Activated T-cell treated with anti-CD3 and anti-CD28 coated beads, Interleukin-2, amount 50 U/mL, for 48 hours (primary cell): ENCODE measurements around the gene MRPS6.

ENCODE experiments used
- DNase-seq, 2 experiments: peaks; one replicate each; pipeline ENCODE4 v3.0.0-alpha.2; 2020

MRPS6 gene

DNA sequence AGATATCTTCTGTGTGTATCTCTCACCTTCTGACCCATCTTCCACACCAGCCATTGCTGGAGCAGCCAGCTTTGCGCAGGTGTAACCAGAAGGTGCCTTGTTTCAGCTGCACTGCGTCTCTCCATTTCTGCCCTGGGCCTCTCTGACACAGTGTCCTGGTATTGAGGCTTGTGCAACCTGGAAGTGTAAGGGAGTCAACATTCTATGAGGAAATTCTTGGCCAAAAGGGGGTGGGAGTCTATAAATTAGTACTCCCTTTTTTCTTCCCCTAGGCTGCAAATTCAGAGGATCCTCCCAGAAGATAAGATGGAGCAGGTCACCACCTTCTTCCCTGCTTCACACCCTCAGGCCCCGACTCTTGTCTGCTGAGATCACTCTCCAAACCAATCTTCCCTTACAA lies 109.1 kb downstream of the MRPS6 start:
- DNase-seq = no peak

DNA sequence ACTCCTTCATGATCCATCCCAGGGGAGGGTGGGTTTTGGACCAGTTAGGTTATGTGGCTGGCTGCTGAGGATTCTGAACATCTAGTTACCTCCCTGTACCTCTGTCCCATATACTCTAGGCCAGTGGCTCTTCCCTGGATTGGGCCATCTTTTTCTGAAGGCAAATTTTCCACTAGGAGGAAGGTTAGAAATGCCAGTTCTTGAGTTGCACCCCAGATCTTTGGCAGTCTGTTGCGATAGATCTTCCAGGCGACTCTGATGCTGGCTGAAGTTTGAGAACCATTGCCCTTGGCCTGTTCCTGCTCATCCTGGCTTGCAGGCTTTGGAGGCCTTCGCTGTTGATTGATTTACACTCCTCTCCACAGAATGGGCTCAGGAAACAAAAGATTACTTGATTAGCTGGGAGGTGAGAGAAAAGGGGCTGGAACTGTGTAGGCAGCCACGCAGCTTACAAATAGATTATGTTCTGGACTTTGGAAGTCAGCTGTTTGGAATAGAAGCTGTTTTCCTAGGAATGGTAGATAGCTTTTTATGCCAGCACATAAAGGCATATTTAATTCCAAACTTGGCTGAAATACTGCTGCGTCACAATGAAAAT lies 110.1 kb downstream of the MRPS6 start:
- DNase-seq = no peak

DNA sequence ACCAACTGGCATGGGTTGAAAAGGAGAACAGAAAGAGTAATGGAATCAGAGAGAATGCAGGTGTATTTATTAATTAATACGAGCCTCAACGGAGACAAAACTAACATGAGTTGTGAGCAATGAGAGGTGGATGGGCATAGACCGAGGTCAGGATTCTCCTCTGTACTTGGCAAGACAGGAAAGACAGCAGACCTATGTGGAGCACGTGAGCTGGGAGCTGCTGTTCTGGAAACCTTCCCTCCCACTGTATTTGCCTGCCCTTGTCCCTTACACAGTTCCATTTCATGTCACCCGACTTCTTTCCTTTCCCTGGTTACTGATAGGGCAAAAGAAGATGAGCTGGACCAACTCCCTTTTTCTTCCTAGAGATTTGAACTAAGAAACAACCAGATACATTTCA lies 110.9 kb downstream of the MRPS6 start:
- no peak for DNase-seq

DNA sequence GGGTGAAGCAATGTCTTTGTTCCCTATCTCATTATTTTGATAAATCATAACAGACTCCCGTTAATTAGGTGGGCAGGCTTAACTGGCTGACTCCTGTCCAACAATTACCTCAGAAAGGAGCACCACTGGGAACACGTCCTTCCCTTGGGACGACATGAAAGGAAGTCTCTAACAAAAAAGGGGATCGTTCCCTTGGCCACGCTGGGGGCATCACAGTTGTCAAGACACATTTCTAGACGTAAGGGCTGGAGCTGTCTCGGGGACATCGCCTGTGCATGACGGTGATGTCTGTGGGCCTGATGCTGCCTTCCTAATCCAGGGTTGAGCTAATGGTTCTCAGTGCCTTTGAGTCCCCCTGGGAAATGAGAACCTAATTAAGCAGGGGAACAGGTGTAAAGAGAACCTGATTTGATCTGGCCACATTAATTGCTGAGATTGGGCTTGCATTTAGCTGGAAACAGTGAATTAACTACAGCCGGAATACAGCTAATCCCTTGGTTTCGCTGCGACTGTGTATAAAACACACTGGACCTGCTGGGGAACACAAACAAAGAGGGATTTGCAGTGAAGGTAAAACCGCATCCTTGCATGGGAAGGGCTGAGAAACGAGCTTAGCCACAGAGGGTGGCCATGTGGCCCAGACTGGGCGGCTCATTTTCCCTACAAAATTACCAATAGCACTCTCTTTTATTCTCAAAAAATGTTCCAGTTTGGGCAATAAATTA lies 111.8 kb downstream of the MRPS6 start:
- DNase-seq = no peak

DNA sequence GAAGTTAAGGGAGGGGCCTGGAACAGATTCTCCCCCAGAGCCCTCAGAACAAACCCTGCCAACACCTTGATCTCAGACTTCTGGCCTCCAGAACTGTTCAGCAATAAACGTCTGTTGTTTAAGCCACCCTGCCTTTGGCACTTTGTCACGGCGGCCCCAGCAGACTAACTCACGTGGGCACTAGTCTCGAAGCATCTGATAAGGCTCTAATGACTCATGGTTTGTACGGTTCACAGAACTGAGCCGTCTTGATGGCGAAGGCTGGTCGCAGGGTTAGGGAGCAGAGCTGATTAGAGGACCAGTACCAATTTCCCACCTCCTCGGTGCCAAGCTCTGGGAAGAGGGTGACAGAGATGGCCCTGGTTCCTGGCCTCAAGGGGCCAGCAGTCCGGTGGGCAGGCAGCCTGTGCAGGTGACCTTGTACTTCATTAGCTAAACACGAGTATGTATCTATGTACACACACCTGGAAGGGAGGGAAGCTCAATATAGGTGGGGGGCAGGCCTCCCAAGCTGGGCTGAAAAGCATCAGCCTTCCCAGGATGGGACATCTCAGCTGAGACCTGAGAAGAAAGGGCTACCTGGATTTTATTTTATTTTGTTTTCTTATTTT lies 112.8 kb downstream of the MRPS6 start:
- DNase-seq = no peak

DNA sequence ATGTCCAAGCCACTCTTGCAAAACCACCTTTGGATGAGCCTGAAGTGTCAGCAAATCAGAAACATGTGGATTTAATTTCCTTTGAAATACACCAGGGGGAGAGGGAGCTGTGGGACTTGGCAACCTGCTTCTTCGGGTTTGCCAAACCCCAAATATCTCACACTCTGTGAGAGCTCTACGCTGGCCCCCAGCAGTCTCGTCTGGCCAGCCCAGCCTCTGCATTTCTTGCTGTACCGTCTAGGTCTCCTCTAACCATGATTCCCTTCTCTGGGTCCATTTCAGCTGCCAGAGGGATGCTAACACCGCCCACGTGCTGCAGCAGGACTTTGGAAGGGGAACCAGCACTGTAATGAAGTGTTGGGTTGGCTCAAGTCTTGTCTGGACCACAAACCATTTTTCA lies 114.6 kb downstream of the MRPS6 start:
- DNase-seq = no peak

DNA sequence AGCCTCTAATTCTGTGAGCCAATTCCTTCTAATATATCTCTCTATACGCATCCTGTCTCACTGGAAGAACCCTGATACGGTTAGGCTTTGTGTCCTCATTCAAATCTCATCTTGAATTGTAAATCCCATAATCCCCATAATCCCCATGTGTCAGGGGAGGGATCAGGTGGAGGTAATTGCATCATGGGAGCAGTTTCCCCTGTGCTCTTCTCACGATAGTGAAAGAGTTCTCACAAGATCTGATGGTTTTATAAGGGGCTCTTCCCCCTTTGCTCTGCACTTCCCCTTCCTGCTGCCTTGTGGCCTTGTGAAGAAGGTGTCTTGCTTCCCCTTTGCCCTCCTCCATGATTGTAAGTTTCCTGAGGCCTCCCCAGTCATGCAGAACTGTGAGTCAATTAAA lies 116.1 kb downstream of the MRPS6 start:
- DNase-seq = no peak

DNA sequence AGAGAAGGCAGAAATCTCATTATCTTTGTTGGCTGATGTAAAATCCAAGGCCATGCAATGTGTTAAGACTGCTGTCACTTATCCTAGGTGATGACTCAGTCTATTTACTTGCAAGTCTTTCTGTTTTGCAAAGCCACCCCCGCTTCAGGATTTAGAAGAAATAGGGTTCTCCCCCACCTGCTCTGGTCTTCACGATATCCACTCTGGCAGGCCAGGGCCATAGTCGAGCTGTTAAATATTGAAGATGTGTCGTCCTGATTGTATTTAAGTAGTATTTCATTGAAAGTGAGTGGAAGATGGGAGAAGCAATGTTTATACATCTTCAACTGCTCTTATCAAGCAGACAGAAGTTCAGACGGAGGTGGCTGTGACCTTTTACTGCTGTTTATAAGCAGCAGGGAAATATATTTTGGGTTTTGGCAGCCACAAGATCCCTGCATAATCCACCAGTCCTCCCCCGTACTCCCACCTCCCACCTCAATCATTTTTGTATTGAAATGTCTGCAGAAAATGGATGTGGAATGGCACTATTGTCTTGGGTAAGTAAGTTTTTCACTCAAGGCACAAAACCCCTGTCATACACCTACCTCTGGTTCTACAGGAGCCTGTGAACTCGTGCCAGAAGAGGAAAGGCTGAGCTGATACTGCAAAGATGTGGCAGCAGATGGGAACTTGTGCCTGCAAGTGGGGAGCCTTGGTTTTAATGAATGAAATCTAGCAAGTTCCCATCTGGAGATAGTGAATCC lies 117.4 kb downstream of the MRPS6 start:
- DNase-seq = no peak

DNA sequence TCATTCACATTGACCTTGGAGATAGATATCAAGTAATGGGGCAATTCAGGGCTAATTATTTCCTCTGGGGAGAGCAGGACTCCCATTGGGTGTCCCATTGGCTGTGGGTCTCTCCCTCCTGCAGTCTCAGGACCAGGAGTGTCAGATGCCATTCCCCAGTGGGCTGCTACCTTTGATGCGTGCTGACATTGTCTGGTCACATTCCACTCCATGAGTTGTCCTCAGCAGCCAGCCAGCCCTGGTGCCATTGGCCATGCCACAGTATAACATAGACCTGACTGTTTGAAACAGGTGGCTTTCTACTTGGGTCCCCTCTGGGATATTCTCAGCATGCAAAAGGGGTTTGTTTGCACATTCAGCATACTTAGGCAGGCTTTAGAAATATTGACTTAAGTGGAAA lies 118.5 kb downstream of the MRPS6 start:
- DNase-seq = no peak
